ENCODE results near the gene CHRM5. TPM values are rescaled to one million over a fixed set of nuclear protein-coding genes. Genes with fewer than 3 reads are reported as not detected.

CHRM5 gene
- total and polyA plus RNA-seq, 2 of the 8 experiments (the other 6 are each of a cell fraction or from before 2014, with no cell fraction given): not detected

DNA sequence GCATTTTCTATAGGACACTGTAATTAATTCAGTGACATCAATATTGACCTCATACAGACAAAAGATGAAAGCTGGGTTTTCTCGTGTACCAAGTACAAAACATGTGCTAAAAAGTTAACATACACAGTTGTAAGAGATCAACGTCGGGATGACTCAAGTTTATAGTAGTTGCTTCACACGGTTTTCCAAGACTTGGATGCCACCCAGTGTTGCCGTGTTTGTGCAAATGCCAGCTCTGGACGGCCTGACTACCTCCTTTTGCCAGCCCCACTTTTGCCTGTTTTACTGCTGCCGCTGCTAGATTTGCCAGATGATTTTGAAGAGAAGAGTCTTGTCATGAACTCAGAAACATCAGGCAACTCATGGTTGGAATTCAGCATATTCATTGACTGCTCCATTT is 115.8 kb downstream of the CHRM5 start (continued):
- TF ChIP-seq CBX5 (IDR thresholded peaks at IDR 0.05; ENCODE audit: low read depth, low read length) (no peak), USF2 (IDR thresholded peaks at IDR 0.05; ENCODE audit: low read length) (no peak), EGR1 (IDR thresholded peaks at IDR 0.05; ENCODE audit: borderline replicate concordance, low read depth, low read length) (no peak), SIX5 (IDR thresholded peaks at IDR 0.05; ENCODE audit: low read depth, low read length) (no peak), SIRT6 (IDR thresholded peaks at IDR 0.05; ENCODE audit: low read length) (no peak)
- TF ChIP-seq, protein P1, sequence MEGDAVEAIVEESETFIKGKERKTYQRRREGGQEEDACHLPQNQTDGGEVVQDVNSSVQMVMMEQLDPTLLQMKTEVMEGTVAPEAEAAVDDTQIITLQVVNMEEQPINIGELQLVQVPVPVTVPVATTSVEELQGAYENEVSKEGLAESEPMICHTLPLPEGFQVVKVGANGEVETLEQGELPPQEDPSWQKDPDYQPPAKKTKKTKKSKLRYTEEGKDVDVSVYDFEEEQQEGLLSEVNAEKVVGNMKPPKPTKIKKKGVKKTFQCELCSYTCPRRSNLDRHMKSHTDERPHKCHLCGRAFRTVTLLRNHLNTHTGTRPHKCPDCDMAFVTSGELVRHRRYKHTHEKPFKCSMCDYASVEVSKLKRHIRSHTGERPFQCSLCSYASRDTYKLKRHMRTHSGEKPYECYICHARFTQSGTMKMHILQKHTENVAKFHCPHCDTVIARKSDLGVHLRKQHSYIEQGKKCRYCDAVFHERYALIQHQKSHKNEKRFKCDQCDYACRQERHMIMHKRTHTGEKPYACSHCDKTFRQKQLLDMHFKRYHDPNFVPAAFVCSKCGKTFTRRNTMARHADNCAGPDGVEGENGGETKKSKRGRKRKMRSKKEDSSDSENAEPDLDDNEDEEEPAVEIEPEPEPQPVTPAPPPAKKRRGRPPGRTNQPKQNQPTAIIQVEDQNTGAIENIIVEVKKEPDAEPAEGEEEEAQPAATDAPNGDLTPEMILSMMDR (IDR thresholded peaks at IDR 0.05; ENCODE audit: control extremely low read depth in 1 of 3, insufficient read depth in 1 of 3, low read depth in 1 of 3, low read length in 3 of 3): no peak
